ENCODE data around the gene MRGPRX4.
"Not testable (repeated sequence)": the region's sequence is repeated elsewhere in the genome, so short reads cannot be mapped to it uniquely, and the experiment has no call there.

The MRGPRX4 gene

DNA sequence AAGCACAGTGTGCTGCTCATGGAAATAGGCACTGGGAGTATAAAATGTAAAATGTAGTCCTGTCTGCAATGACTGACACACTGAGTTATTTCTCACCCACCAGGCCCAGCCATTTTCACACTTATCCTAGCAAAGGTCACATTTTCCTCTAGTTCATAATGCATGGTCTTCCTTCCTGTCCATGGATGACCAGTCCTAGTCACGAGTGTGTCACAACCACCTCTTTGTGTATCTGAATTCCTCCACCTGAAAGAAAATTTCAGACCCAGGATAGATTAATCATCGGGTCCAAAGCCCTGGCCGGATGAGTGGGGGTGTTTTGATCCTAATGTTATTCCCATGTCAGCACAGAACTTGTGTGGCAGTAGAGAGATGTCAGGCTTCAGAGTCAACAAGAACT is at the start of gene MRGPRX4:
Gene MRGPRX4, plus strand, starts transcription at position 172 of the 400 bp plus-strand sequence. CDS start 420 bp downstream, outside the sequence.
- no peak for DNase-seq (ENCODE audit: low read depth in 2 of 2)

DNA sequence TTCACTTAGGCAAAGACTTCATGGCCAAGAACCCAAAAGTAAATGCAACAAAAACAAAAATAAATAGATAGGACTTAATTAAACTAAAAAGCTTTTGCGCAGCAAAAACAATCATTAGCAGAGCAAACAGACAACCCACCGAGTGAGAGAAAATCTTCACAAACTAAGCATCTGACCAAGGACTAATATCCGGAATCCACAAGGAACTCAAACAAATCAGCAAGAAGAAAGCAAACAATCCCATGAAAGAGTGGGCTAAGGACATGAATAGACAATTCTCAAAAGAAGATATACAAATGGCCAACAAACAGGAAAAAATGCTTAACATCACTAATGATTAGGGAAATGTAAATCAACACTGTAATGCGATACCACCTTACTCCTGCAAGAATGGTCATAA is 41.5 kb upstream of the MRGPRX4 start:
- not testable (repeated sequence) for DNase-seq (ENCODE audit: low read depth in 2 of 2)

DNA sequence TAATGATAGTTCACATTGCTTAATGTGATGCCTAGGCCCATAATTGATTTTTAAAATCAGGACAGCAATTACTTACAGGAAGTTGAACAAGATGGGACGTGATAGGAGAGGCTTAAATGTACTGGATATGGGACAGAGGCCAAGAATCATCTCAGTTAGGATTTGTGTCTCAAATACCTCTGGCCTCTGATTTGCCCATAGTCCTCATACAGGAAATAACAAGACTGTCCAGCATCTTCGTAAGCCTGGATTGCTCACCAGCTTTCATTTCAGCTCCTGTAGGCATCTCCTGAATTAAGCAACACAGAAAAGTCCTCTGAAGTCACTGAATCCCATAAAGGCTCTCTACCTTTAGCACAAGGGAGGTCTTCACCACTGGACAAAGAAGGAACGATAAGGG is 40.3 kb upstream of the MRGPRX4 start, which contains the start of gene MRGPRX3:
Gene MRGPRX3, plus strand, starts transcription at position 231 of the 400 bp plus-strand sequence. CDS start 4,632 bp downstream, outside the sequence.
- DNase-seq (ENCODE audit: low read depth in 2 of 2) = no peak

DNA sequence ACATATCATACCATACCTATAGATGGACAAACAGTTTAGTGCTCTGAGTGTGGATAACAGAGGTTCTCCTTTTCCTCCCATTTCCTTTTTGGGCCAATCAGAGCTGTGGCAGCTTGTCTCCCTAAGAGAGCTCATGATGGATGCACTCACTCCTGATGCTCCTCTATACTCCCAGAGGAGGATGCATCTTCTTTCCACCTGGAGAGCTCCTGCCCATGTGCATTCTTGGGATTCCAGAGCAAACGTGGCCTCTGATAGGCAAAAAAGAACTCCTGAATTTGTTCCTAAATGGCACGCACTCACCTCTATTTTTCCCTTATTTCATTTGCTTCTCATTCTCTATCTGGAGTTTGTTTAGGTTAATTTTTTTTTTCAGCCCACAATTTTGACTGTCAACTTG is 37.3 kb upstream of the MRGPRX4 start:
- no peak for DNase-seq (ENCODE audit: low read depth in 2 of 2)

DNA sequence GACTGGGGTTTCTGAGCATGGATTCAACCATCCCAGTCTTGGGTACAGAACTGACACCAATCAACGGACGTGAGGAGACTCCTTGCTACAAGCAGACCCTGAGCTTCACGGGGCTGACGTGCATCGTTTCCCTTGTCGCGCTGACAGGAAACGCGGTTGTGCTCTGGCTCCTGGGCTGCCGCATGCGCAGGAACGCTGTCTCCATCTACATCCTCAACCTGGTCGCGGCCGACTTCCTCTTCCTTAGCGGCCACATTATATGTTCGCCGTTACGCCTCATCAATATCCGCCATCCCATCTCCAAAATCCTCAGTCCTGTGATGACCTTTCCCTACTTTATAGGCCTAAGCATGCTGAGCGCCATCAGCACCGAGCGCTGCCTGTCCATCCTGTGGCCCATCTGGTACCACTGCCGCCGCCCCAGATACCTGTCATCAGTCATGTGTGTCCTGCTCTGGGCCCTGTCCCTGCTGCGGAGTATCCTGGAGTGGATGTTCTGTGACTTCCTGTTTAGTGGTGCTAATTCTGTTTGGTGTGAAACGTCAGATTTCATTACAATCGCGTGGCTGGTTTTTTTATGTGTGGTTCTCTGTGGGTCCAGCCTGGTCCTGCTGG is 35.3 kb upstream of the MRGPRX4 start:
- DNase-seq (ENCODE audit: low read depth in 2 of 2) = no peak

DNA sequence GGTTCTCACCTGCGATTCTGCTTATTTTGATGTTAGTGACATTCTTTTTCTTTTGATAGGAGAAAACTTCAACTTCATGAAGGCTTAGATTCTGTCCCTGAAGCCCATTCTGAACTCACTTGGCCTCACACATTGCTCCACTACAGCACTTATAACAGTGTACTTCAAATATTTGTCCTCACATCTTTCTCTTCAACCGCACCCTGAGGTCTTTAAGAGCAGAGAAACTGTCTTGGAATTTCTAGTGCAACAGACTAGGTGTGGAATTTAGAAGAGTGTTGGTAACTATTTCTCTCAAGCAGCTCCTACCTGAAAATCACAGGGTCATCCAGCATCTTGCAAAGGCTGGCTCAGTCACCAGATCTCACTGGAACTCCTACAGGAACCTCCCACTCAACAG is 32.5 kb upstream of the MRGPRX4 start:
- DNase-seq (ENCODE audit: low read depth in 2 of 2) = no peak

DNA sequence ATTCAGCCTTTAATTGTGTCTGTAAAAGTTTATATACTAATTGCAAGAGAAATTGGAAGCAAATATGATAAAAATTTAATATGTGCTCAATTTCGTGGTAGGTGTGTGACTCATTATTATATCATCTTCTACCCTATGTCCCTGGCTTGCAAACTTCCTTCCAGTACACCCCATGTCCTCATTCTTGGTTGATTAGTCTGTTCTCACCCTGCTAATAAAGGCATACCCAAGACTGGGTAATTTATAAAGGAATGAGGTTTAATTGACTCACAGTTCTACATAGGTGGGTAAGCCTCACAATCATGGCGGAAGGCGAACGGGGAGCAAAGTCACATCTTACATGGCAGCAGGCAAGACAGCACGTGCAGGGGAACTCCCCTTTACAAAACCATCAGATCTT is 28.4 kb upstream of the MRGPRX4 start:
- DNase-seq (ENCODE audit: low read depth in 2 of 2) = no peak

DNA sequence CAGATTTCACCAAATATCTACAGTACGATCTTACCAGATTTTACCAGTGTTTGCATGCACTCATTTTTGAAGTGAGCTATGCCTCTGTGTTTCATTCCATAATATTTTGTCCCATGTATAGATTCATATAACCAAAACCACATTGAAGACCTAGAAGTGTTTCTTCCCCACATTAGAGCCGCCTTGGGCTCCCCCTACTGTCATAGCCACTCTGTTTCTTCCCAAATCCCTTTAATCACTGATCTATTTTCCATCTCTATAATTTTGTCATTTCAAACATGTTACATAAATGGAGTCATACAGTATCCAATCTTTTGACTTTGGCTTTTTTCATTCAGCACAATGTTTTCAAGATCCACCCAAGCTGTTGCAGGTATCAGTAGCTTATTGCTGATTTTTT is 27.6 kb upstream of the MRGPRX4 start:
- DNase-seq (ENCODE audit: low read depth in 2 of 2) = no peak

DNA sequence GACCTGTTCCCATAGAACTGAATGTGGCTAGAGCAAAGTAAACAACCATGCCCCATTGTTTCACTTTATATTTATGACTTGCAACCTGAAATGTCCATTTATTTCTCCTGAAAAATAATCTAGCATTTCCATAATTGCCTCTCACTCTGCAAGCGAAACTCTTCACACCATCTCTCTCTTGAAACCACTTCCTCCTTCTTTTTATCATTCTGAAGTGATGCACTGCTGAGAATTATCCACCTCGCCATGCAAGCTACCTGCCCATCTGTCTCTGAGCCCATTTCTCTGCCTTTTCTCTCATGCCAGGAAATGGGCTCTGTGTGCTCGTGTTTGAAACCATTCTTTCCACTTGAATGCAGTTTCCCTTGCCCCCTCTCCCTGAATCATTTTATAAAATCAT is 26.8 kb upstream of the MRGPRX4 start:
- DNase-seq (ENCODE audit: low read depth in 2 of 2) = no peak

DNA sequence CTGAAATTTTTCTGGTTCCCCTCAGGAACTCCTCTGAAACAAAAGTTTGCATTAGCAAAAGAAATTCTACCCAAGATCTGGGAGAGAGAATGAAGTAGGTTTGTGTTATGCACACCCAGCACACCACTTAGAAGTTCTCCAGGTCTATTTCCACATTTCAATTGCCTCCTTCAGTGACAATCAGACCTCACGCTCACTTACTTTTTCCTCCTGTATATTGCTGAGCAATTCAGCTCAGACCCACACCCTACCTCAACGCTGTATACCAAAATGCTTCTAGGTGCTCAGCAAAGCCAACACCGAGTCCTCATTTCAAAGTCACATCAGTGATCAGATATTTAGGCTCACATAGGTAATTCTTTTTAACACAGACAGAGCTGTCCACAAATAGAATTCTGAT is 21.1 kb upstream of the MRGPRX4 start:
- no peak for DNase-seq (ENCODE audit: low read depth in 2 of 2)

DNA sequence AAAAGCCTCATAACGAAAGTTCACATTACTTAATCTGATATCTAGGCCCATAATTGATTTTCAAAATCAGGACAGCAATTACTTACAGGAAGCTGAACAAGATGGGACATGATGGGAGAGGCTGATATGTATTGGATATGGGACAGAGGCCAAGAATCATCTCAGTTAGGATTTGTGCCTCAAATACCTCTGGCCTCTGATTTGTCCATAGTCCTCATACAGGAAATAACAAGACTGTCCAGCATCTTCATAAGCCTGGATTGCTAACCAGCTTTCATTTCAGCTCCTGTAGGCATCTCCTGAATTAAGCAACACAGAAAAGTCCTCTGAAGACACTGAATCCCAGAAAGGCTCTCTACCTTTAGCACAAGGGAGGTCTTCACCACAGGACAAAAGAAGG is 4.3 kb upstream of the MRGPRX4 start:
- DNase-seq (ENCODE audit: low read depth in 2 of 2) = no peak

DNA sequence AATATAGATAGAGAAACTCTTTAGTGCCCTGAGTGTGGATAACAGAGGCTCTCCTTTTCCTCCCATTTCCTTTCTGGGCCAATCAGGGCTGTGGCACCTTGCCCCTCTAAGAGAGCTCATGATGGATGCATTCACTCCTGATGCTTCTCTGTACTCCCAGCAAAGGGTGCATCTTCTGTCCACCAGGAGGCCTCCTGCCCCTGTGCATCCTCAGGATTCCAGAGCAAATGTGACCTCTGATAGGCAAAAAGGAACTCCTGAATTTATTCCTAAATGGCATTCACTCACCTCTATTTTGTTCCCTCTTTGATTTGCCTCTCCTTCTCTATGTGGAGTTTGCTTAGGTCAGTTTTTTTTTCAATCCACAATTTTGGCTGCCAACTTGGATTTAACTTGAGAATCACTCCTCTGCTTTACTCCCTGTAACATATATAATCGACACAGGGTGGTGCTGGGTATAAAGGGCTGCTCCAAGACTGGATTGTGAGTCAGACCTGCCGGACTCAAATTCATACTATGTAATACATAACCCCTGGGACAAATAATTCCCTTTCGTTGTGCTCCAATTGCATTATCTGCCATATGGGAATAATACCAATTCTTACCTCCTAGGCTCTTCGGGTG is 1.1 kb upstream of the MRGPRX4 start:
- DNase-seq (ENCODE audit: low read depth in 2 of 2) = no peak

DNA sequence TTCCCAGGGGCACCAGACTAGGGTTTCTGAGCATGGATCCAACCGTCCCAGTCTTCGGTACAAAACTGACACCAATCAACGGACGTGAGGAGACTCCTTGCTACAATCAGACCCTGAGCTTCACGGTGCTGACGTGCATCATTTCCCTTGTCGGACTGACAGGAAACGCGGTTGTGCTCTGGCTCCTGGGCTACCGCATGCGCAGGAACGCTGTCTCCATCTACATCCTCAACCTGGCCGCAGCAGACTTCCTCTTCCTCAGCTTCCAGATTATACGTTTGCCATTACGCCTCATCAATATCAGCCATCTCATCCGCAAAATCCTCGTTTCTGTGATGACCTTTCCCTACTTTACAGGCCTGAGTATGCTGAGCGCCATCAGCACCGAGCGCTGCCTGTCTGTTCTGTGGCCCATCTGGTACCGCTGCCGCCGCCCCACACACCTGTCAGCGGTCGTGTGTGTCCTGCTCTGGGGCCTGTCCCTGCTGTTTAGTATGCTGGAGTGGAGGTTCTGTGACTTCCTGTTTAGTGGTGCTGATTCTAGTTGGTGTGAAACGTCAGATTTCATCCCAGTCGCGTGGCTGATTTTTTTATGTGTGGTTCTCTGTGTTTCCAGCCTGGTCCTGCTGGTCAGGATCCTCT is 709 bp downstream of the MRGPRX4 start:
- no peak for DNase-seq (ENCODE audit: low read depth in 2 of 2)

DNA sequence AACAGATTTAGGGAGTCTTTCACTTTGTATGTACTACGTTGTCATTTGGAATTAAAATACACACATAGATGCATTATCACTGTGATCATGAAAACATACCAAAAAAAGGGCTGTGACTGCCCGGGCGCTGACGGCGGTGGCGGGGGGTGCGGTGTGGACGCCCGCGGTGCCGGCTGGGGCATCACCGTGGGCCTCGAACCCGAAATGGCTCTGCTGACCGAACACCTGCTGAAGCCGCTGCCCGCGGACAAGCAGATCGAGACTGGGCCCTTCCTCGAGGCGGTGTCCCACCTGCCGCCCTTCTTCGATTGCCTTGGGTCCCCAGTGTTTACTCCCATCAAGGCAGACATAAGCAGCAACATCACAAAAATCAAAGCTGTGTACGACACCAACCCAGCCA is 16.2 kb downstream of the MRGPRX4 start:
- no peak for DNase-seq (ENCODE audit: low read depth in 2 of 2)

DNA sequence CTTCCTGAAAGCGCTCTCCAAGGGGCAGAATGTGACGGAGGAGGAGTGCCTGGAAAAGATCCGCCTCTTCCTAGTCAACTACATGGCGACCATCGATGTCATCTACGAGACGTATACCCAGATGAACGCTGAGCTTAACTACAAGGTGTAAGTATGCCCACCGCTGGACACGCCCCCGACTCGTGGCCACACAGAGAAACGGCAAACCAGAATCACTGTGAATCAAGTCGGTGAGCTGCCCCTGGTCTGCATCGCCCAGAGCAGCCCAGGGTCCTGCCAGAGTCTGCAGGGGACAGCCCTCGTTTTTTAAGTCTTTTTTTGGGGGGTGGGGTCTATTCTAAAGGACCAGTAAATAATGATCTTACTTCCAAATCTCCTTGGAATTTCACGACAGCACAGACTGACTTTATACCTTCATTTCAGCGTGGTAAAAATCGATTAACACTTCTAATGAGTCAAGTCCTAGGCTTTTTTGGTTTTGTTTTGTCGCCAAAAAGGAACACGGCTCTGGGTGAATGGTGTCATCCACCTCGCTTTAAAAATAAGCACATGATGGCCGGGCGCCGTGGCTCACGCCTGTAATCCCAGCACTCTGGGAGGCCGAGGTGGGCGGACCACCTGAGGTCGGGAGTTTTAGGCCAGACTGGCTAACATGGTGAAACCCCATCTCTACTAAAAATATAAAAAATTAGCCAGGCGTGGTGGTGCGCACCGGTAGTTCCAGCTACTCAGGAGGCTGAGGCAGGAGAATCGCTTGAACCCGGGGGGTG is 17.0 kb downstream of the MRGPRX4 start:
- not testable (repeated sequence) for DNase-seq (ENCODE audit: low read depth in 2 of 2)

DNA sequence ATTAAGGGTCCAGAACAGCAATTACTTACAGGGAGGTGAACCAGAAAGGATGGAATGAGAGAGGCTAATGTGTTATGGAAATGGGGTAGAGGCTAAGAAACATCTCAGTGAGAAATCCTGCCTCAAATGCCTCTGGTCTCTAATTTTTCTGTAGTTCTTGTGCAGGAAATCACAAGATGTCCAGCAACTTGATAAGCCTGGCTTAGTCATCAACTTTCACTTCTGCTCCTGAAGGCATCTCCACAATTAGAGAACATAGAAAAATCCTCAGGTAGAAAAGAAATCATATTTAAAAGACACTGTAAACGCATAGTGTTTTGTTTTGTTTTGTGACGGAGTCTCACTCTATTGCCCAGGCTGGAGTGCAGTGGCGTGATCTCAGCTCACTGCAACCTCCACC is 18.7 kb downstream of the MRGPRX4 start:
- DNase-seq (ENCODE audit: low read depth in 2 of 2) = no peak

DNA sequence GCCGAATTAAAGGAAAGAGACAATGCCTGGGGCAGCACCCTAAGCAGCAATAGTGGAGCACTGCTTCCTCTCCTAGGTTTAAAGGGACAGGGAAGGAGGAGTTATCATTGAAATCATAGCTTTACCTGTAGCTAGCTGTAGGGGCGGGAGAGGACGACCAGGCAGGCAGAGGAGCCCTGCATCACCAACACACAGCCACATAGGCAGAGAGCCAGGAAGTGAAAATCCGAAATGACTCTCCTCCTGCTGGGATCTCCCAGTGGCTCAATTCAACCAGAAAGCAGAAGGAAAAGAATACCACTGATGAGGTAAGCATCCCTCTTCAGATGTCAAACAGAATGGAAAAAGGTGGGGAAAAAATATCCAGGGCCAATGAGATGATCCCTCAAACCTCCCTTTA is 20.4 kb downstream of the MRGPRX4 start:
- DNase-seq (ENCODE audit: low read depth in 2 of 2) = no peak

DNA sequence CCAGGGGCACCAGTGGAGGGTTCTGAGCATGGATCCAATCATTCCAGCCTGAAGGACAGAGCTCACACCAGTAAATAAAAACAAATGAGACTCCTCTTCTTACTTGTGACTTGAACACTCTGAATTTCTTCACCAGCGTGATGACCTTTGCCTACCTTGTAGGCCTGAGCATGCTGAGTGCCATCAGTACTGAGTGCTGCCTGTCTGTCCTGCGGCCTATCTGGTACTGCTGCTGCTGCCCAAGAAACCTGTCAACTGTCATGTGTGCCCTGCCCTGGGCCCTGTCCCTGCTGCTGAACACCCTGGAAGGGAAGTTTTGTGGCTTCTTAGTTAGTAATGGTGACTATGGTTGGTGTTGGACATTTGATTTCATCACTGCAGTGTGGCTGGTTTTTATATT is 23.9 kb downstream of the MRGPRX4 start:
- no peak for DNase-seq (ENCODE audit: low read depth in 2 of 2)

DNA sequence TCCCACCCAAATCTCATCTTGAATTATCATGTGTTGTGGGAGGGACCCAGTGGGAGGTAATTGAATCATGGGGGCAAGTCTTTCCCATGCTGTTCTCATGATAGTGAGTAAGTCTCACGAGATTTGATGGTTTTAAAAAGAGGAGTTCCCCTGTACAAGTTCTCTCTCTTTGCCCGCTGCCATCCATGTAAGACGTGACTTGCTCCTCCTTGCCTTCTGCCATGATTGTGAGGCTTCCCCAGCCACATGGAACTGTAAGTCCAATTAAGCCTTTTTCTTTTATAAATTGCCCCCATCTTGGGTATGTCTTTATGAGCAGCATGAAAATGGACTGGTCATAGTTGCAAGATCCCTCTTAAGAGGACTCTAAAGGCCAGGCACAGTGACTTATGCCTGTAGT is 25.1 kb downstream of the MRGPRX4 start:
- not testable (repeated sequence) for DNase-seq (ENCODE audit: low read depth in 2 of 2)

DNA sequence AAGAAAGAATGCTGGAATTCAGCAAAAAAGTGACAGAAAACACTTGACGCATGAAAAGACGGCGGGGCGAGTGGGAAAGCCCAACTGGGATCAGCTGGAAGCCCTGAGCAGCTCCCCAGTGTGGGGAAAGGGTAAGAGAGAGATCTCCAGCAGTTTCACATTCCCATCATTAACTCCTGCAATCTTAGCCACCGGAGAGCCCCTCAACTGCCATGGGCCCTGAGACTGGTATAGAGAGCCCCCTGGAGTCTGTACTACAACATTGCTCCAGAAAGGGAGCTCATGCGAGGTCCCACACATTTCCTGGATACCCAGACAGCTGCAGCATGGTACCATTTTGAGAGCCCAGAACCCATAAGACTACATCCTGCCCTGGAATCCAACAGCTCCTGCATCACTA is 31.1 kb downstream of the MRGPRX4 start:
- no peak for DNase-seq (ENCODE audit: low read depth in 2 of 2)

DNA sequence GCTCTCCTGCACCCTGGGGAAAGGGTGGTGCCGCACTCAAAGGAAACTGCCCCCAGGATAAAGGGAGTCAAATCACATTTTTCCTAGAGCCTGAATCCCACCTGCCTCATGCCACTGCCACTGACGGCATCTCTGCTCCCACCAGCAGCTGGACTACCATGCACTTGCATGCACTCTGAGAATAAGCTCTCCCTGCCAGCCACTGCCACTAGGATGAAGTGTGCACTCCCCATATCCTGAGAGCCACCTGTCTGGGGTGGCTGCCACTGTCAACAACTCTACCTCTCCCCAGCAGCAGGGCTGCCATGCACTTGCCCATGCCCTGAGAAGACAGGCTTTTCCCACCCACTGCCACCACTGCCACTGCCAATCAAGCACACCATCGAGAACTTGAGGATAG is 31.6 kb downstream of the MRGPRX4 start:
- no peak for DNase-seq (ENCODE audit: low read depth in 2 of 2)

DNA sequence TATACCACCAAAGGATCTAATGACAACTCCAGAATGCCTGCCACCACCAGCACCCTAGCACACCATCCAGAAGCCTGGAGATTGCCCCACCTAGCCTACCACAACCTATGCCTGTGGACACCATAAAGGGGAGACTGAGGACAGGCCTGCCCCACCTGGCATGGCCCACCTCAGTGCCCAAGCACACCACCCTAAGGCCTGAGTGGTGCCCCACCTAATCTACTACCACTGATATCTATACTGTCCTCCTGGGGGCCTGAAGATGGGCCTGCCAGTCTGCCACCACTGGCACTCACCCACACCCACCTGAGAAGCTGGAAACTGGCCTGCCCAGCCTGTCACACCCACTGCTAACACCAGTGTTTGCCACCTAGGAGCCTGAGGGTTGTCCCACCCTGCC is 32.1 kb downstream of the MRGPRX4 start:
- DNase-seq (ENCODE audit: low read depth in 2 of 2) = no peak

DNA sequence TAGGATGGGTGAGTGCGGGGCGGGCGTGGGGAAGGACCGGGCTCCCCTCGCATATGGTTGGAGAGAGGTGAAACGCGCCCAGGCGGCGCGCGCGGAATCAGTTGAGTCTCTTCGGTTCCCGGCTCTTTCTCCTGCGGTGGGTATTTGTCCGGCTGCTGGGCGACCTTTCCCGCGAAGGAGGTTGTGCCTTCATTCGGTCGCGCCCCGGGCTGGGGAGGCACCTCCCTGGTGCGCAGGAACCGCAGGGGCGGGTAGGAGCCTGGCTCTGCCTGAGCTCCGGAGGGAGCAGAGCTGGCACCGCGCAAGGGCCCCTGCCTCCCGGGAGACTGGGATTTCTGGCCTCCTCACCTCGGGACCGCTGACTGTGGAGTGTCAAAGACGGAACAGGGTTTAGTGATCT is 36.4 kb downstream of the MRGPRX4 start:
- no peak for DNase-seq (ENCODE audit: low read depth in 2 of 2)
